HepG2 (cell line): ENCODE results near the gene SFXN5. TPM values are rescaled to one million over a fixed set of nuclear protein-coding genes. Genes with fewer than 3 reads are reported as not detected.

Source experiments
- ATAC-seq: fragments of 200-7000 bp; cut with Tn5 transposase; 3 replicates; pipeline ENCODE4 v1.9.1; 2020; ENCODE audit warnings: mild to moderate bottlenecking, moderate library complexity
- BruUV-seq: library from RNA; stranded (reverse); fragments of 400-500 nt; replicated peaks from 2 replicates; lab custom pipeline; 2021; lab: Mats Ljungman, UMichigan
- CTCF ChIA-PET: fragments of 300-600 bp; formaldehyde crosslinking; extraction: SDS; loops from one replicate; lab custom pipeline; 2021; ENCODE audit warnings: low total read pairs, inconsistent platforms, low intra/inter-chr PET ratio; lab: Yijun Ruan, JAX
- POLR2A ChIA-PET: fragments of 350-600 bp; sonication (Branson Sonifier 250); formaldehyde crosslinking; loops from one replicate; lab custom pipeline; 2020; ENCODE audit warnings: antibody characterized with exemption, inconsistent platforms; lab: Yijun Ruan, JAX
- DNase-seq: peaks from one replicate; pipeline ENCODE4 v3.0.0-alpha.2; 2015; ENCODE audit warnings: low spot score
- FAIRE-seq: peaks from 3 replicates; lab custom pipeline; 2011; peaks lifted over from hg19 to GRCh38; lab: Jason Lieb, UNC
- H2AFZ ChIP-seq: one replicate; pipeline ENCODE4 v1.6.1; 2011; ENCODE audit warnings: low read length, inconsistent platforms
- H3K27ac ChIP-seq: fragments of 300-600 bp; 3 replicates; pipeline ENCODE4 v1.8.0; 2011; ENCODE audit warnings: mixed run types, mild to moderate bottlenecking, mixed read lengths, low read length, inconsistent platforms; ENCODE audit not compliant: insufficient read depth; ENCODE audit errors: extremely low read length
- H3K27me3 ChIP-seq, 2 experiments: fragments of 200-600 bp in 1 of 2; 2 replicates in 1 of 2; 3 replicates in 1 of 2; pipeline versions ENCODE4 v1.6.0 to v1.8.0; 2011; ENCODE audit warnings: low read length in 2 of 2, mild to moderate bottlenecking in 2 of 2, moderate library complexity in 2 of 2, inconsistent platforms in 1 of 2; ENCODE audit not compliant: insufficient read depth in 2 of 2, control insufficient read depth in 1 of 2
- H3K36me3 ChIP-seq, 2 experiments: fragments of 200-600 bp in 1 of 2; replicated peaks in 1 of 2; 2 replicates in 1 of 2; 3 replicates in 1 of 2; pipeline versions ENCODE4 v1.5.1 to v1.8.0; 2011; ENCODE audit warnings: low read length in 2 of 2, inconsistent platforms in 1 of 2; ENCODE audit not compliant: insufficient read depth in 2 of 2, control insufficient read depth in 1 of 2
- H3K4me1 ChIP-seq: 2 replicates; pipeline ENCODE4 v1.5.1; 2012; ENCODE audit warnings: low read length, inconsistent platforms; ENCODE audit not compliant: insufficient read depth
- H3K4me2 ChIP-seq: 2 replicates; pipeline ENCODE4 v1.6.0; 2011; ENCODE audit warnings: low read depth, low read length, inconsistent platforms
- H3K4me3 ChIP-seq, 3 experiments: fragments of 200-600 bp in 1 of 3; sonication (generic), shearing (Covaris generic) in 1 of 3; replicated peaks in 1 of 3; 2 replicates each; pipeline ENCODE4 v1.5.1; 2011 to 2016; ENCODE audit warnings: low read length in 3 of 3, inconsistent platforms in 2 of 3, low read depth in 2 of 3, mild to moderate bottlenecking in 2 of 3, control low read depth in 1 of 3, mixed read lengths in 1 of 3; ENCODE audit not compliant: insufficient read depth in 1 of 3
- H3K79me2 ChIP-seq: one replicate; pipeline ENCODE4 v1.6.1; 2011; ENCODE audit warnings: low read length, inconsistent platforms; ENCODE audit not compliant: insufficient read depth
- H3K9ac ChIP-seq: 2 replicates; pipeline ENCODE4 v1.6.0; 2011; ENCODE audit warnings: mild to moderate bottlenecking, low read depth, low read length, inconsistent platforms; ENCODE audit not compliant: insufficient read depth
- H3K9me3 ChIP-seq: 2 replicates; pipeline ENCODE4 v1.5.1; 2012; ENCODE audit warnings: mild to moderate bottlenecking, low read length
- H4K20me1 ChIP-seq: 2 replicates; pipeline ENCODE4 v1.6.0; 2011; ENCODE audit warnings: inconsistent platforms, mild to moderate bottlenecking, low read length, moderate library complexity; ENCODE audit not compliant: insufficient read depth
- ARID2 ChIP-seq: sonication (generic); formaldehyde crosslinking; IDR thresholded peaks from 2 replicates; pipeline ENCODE4 v1.8.1; 2022; ENCODE audit warnings: mild to moderate bottlenecking, missing genetic modification reagents, borderline replicate concordance
- ARNT2 ChIP-seq: sonication (generic); formaldehyde crosslinking; IDR thresholded peaks from 2 replicates; pipeline ENCODE4 v1.8.0; 2022; ENCODE audit warnings: mild to moderate bottlenecking, low read depth, missing genetic modification reagents, moderate library complexity
- KDM4B ChIP-seq: sonication (generic); formaldehyde crosslinking; IDR thresholded peaks from 2 replicates; pipeline ENCODE4 v1.4.0; 2020; ENCODE audit warnings: missing genetic modification reagents
- KLF16 ChIP-seq, 2 experiments: sonication (generic) in 1 of 2; formaldehyde crosslinking in 1 of 2; IDR thresholded peaks; 2 replicates each; pipeline versions ENCODE4 v1.6.1 to v1.8.0; 2016 to 2023; ENCODE audit warnings: missing genetic modification reagents in 2 of 2, missing compliant biosample characterization in 1 of 2
- LRRFIP1 ChIP-seq: sonication (generic); formaldehyde crosslinking; conservative IDR thresholded peaks from 2 replicates; pipeline ENCODE4 v1.4.0; 2020; ENCODE audit warnings: missing genetic modification reagents
- NRL ChIP-seq: sonication (generic); formaldehyde crosslinking; IDR thresholded peaks from 2 replicates; pipeline ENCODE4 v1.5.0; 2020; ENCODE audit warnings: missing genetic modification reagents, mild to moderate bottlenecking, moderate library complexity, borderline replicate concordance
- TCF7 ChIP-seq: sonication (generic); IDR thresholded peaks from 2 replicates; pipeline ENCODE4 v1.6.1; 2016; ENCODE audit warnings: antibody characterized with exemption, low read depth
- TEAD3 ChIP-seq: optimal IDR thresholded peaks from 2 replicates; pipeline ENCODE3; 2016; ENCODE audit warnings: borderline replicate concordance
- ZNF34 ChIP-seq: sonication (generic); formaldehyde crosslinking; IDR thresholded peaks from 2 replicates; pipeline ENCODE4 v1.4.0; 2020; ENCODE audit warnings: mild to moderate bottlenecking, missing genetic modification reagents, borderline replicate concordance
- ZNF567 ChIP-seq: sonication (generic); formaldehyde crosslinking; IDR thresholded peaks from 2 replicates; pipeline ENCODE4 v1.8.1; 2023; ENCODE audit warnings: mild to moderate bottlenecking, missing genetic modification reagents, borderline replicate concordance
- WGBS: methylation state at CpG from one replicate; pipeline ENCODE4 v1.1.6; 2017; ENCODE audit warnings: low lambda C conversion rate; 5-methylcytosine and 5-hydroxymethylcytosine counted together
- in situ Hi-C: cut with HindIII; loops from 2 replicates; pipeline ENCODE4 v1.10.0; 2017; ENCODE audit warnings: low pct_unique_long_range_greater_than_20kb; ENCODE audit not compliant: extremely low pct_ligation_motif_present
- intact Hi-C: fragments of 100-400 bp; cut with micrococcal nuclease; formaldehyde crosslinking; loops from one replicate; pipeline ENCODE4 v1.10.0; 2022; ENCODE audit not compliant: unreplicated experiment
- polyA plus RNA-seq, 8 experiments: library from polyadenylated mRNA; depleted of rRNA in 3 of 8; stranded (reverse) in 7 of 8; unstranded in 1 of 8; fragments of >200 nt; fragmentation: Illumina TruSeq in 4 of 8; extraction: Trizol in 4 of 8; gene quantifications; 2 replicates each; pipeline versions ENCODE4 v1.2.1 to v1.2.3, GENCODE V29; 2011 to 2016; ENCODE audit warnings: low read depth in 4 of 8, missing spikeins in 1 of 8, mixed read lengths in 1 of 8; ENCODE audit not compliant: insufficient read depth in 1 of 8
- total RNA-seq, 5 experiments: library from RNA; depleted of rRNA; stranded (reverse); fragments of >200 nt; fragmentation: Illumina TruSeq; extraction: Trizol; gene quantifications; 2 replicates each; pipeline ENCODE4 v1.2.3, GENCODE V29; 2016; ENCODE audit warnings: low read depth in 1 of 5
- TF ChIP-seq, protein P1 (sequence below): sonication (generic); formaldehyde crosslinking; IDR thresholded peaks from 2 replicates; pipeline ENCODE4 v1.4.0; 2020; ENCODE audit warnings: missing genetic modification reagents

Gene SFXN5
- total and polyA plus RNA-seq, 2 of the 13 experiments (the other 11 are each of a cell fraction or from before 2014, with no cell fraction given) = 34.9 to 37.4 TPM

DNA sequence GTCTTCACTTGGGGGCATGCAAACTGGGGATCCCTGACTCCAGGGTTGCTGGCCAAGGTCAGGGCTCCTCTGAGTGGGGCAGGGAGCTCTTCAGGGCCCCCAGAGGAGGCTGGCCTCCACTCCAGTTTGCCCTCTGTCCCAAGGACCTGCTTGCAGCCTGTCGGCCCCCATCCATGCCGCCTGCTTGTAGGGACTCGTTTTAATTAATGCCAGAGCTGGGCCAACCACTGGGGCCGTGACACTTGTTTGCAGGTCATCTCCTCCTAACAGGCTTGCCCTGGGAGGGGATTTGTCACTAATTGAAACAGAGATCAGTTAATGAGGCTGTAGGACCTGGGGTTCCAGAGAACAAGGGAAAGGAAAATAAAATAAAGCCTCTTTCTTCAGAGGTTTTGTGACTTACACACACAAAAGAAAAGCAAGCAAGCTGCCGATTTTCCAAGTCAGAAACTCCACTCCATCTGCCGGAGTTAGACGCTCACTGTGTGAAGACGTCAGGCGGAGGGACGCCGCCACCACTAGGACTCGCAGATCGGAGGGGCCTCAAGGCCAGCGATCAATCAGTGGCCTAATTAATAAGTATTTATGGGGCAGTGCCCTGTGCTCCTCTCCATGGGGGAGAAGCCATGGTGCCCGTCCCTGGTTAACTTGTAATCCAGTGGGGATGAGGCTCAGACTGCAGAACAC is 75.9 kb downstream of the SFXN5 start:
- Histone ChIP-seq H3K79me2 (no peaks in the 10 kb centered on the region), H3K9me3 (no peaks in the 10 kb centered on the region), H3K4me3 (no peak overlapping the region), H3K4me2 (no peak overlapping the region), H3K9ac (no peak overlapping the region), H2AFZ (no peak overlapping the region), H3K36me3 (peaks cover 4 to 15% of the 10 kb centered on the region in 2 experiments; a peak in 3 of 5 replicates), H3K27me3 (no peaks in the 10 kb centered on the region), H3K27ac (no peak overlapping the region), H3K4me1 (peaks cover 20% of the 10 kb centered on the region), H4K20me1 (no peaks in the 10 kb centered on the region)
- FAIRE-seq (no peak), ATAC-seq (no peak), DNase-seq (no peak)
- intact Hi-C loops = no loop called here
- in situ Hi-C loops = no loop called here
- 92% methylated on average over 15 of the region's 15 CpGs for WGBS
- no TSS peak for BruUV-seq
- TF ChIP-seq, protein P1, sequence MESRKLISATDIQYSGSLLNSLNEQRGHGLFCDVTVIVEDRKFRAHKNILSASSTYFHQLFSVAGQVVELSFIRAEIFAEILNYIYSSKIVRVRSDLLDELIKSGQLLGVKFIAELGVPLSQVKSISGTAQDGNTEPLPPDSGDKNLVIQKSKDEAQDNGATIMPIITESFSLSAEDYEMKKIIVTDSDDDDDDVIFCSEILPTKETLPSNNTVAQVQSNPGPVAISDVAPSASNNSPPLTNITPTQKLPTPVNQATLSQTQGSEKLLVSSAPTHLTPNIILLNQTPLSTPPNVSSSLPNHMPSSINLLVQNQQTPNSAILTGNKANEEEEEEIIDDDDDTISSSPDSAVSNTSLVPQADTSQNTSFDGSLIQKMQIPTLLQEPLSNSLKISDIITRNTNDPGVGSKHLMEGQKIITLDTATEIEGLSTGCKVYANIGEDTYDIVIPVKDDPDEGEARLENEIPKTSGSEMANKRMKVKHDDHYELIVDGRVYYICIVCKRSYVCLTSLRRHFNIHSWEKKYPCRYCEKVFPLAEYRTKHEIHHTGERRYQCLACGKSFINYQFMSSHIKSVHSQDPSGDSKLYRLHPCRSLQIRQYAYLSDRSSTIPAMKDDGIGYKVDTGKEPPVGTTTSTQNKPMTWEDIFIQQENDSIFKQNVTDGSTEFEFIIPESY (CRISPR knock-in tag) = 0 out of 2 replicates have a peak, but pooled peaks have one; percentile 16
- no peak for TF ChIP-seq NRL
- POLR2A ChIA-PET = interaction anchor here (0.8 to 2.3 kb wide), 6 partner anchors 9 to 76 kb away, joined by 3 to 7 read pairs (median 4); partner anchors contain the start of gene SFXN5
- CTCF ChIA-PET = no interaction called here

DNA sequence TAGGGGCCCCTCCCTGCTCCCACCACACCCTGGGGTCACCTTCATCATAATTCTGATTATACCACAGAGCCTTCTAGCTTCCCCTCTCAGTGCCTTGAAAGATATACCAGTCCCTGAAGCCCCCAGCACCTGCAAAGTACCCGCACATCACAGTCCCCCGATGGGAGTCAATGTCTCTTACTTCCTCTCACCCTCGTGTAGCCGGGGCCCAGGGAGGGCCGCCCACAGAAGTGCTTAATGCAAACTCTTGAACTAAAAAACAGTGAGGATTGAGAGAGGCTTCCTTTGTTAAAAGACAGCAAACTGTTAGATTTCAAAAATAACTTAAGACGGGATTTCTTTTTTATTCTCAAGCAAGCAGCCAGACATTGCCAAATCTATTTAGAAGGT is 76.5 kb downstream of the SFXN5 start:
- Histone ChIP-seq H3K4me2 (no peak overlapping the region), H2AFZ (no peak overlapping the region), H4K20me1 (no peaks in the 10 kb centered on the region), H3K79me2 (no peaks in the 10 kb centered on the region), H3K4me1 (peaks cover 14% of the 10 kb centered on the region), H3K4me3 (no peak overlapping the region), H3K27me3 (no peaks in the 10 kb centered on the region), H3K9me3 (no peaks in the 10 kb centered on the region), H3K36me3 (peaks cover 1 to 12% of the 10 kb centered on the region in 2 experiments; a peak in 3 of 5 replicates), H3K9ac (no peak overlapping the region), H3K27ac (no peak overlapping the region)
- no peak for FAIRE-seq
- intact Hi-C loops (loop anchor here (5.0 kb wide), 1 partner anchor 182 kb away; no protein-coding TSS in a partner anchor), in situ Hi-C loops (loop anchor here (5.0 kb wide), 2 partner anchors 72 to 162 kb away; no protein-coding TSS in a partner anchor)
- no peak for DNase-seq
- WGBS = 94% methylated on average over 6 of the region's 6 CpGs
- ChIA-PET POLR2A (interaction anchor here (0.8 to 3.2 kb wide), 3 partner anchors 36 to 76 kb away, joined by 3 to 19 read pairs (median 7); partner anchors contain the start of gene SFXN5), CTCF (no interaction called here)
- ATAC-seq = no peak
- BruUV-seq = no TSS peak
- no peak for TF ChIP-seq ARNT2 (CRISPR knock-in tag)
- TF ChIP-seq ZNF34 (CRISPR knock-in tag) = no peak
- no peak for TF ChIP-seq KDM4B
- no peak for TF ChIP-seq KLF16 (CRISPR knock-in tag; IDR thresholded peaks at IDR 0.05)
- TF ChIP-seq ZNF567 (CRISPR knock-in tag) = no peak
- no peak for TF ChIP-seq ARID2 (CRISPR knock-in tag)
- no peak for TF ChIP-seq TEAD3
- no peak for TF ChIP-seq TCF7
- TF ChIP-seq LRRFIP1 (CRISPR knock-in tag) = no peak
